Parathyroid adenoma (tissue), 2 donors: ENCODE results near the gene YEATS2.

Source experiments
- H2AFZ ChIP-seq: fragments of 300-600 bp; sonication (generic); one replicate; pipeline ENCODE4 v1.7.0; 2017; ENCODE audit warnings: antibody characterized with exemption, mild to moderate bottlenecking
- H3K27ac ChIP-seq: fragments of 300-600 bp; sonication (generic); one replicate; pipeline ENCODE4 v1.7.0; 2017
- H3K27me3 ChIP-seq: fragments of 300-600 bp; sonication (generic); one replicate; pipeline ENCODE4 v1.7.0; 2017; ENCODE audit warnings: low read length; ENCODE audit not compliant: control insufficient read depth, insufficient read depth
- H3K36me3 ChIP-seq: fragments of 300-600 bp; sonication (generic); one replicate; pipeline ENCODE4 v1.7.0; 2017; ENCODE audit warnings: low read length; ENCODE audit not compliant: control insufficient read depth, insufficient read depth
- H3K4me1 ChIP-seq: fragments of 300-600 bp; sonication (generic); one replicate; pipeline ENCODE4 v1.7.0; 2017; ENCODE audit warnings: control low read depth
- H3K4me2 ChIP-seq: fragments of 300-600 bp; sonication (generic); one replicate; pipeline ENCODE4 v1.7.0; 2017; ENCODE audit warnings: low read length
- H3K4me3 ChIP-seq: fragments of 300-600 bp; sonication (generic); one replicate; pipeline ENCODE4 v1.7.0; 2017; ENCODE audit warnings: low read depth, low read length
- H3K79me2 ChIP-seq: fragments of 300-600 bp; sonication (generic); one replicate; pipeline ENCODE4 v1.7.0; 2017; ENCODE audit warnings: control low read depth
- H3K9ac ChIP-seq: fragments of 300-600 bp; sonication (generic); one replicate; pipeline ENCODE4 v1.7.0; 2017; ENCODE audit warnings: mild to moderate bottlenecking
- H3K9me3 ChIP-seq: fragments of 300-600 bp; sonication (generic); one replicate; pipeline ENCODE4 v1.7.0; 2017; ENCODE audit warnings: low read length; ENCODE audit not compliant: control insufficient read depth
- TF ChIP-seq, protein P1 (sequence below): fragments of 300-600 bp; sonication (generic); IDR thresholded peaks from one replicate; pipeline ENCODE4 v1.7.0; 2017; ENCODE audit warnings: antibody characterized with exemption, mild to moderate bottlenecking
- donor health status: primary hyperparathyroidism.

Gene YEATS2

GRCh38 chr3:183815563-183815940 is 118.0 kb downstream of the YEATS2 start:
- H3K9me3 ChIP-seq: no peaks in the 10 kb centered on the region
- H3K4me2 ChIP-seq: no peak overlapping the region
- H2AFZ ChIP-seq: no peak overlapping the region
- no peak overlapping the region for H3K9ac ChIP-seq
- TF ChIP-seq, protein P1, sequence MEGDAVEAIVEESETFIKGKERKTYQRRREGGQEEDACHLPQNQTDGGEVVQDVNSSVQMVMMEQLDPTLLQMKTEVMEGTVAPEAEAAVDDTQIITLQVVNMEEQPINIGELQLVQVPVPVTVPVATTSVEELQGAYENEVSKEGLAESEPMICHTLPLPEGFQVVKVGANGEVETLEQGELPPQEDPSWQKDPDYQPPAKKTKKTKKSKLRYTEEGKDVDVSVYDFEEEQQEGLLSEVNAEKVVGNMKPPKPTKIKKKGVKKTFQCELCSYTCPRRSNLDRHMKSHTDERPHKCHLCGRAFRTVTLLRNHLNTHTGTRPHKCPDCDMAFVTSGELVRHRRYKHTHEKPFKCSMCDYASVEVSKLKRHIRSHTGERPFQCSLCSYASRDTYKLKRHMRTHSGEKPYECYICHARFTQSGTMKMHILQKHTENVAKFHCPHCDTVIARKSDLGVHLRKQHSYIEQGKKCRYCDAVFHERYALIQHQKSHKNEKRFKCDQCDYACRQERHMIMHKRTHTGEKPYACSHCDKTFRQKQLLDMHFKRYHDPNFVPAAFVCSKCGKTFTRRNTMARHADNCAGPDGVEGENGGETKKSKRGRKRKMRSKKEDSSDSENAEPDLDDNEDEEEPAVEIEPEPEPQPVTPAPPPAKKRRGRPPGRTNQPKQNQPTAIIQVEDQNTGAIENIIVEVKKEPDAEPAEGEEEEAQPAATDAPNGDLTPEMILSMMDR: no peak
- H3K79me2 ChIP-seq: no peaks in the 10 kb centered on the region
- H3K27ac ChIP-seq: no peak overlapping the region
- H3K27me3 ChIP-seq: no peaks in the 10 kb centered on the region
- H3K36me3 ChIP-seq: no peaks in the 10 kb centered on the region
- H3K4me3 ChIP-seq: no peak overlapping the region
- H3K4me1 ChIP-seq: no peaks in the 10 kb centered on the region

DNA sequence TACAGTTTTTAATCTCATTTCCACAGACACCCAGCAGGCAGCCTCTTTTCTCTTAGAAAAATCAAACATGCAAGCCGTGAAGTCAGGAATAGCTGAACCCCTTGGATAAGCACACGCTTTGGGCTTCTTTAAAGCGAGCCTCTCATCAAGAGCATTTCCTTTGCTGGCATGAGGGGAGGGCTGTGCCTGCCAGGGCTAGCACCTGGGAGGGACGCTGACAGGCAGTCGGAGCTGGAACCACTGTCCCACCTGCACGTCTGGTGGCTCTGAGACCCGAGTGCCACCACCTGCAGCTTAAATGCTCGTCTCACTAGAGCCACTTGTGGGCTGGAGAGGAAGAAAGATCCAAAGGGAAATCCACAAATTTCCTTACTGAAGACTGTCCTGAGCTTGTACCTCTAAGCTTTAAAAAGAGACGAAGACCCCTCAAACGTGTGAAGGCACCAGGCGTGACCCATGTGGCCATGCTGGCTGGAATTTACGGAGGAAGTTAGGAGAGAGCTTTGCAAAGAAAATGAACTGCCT is 118.4 kb downstream of the YEATS2 start:
- no peak overlapping the region for H3K9ac ChIP-seq
- no peaks in the 10 kb centered on the region for H3K27me3 ChIP-seq
- no peak overlapping the region for H3K4me3 ChIP-seq
- no peaks in the 10 kb centered on the region for H3K79me2 ChIP-seq
- H3K9me3 ChIP-seq: no peaks in the 10 kb centered on the region
- TF ChIP-seq, protein P1: no peak
- no peaks in the 10 kb centered on the region for H3K36me3 ChIP-seq
- no peak overlapping the region for H3K4me2 ChIP-seq
- no peaks in the 10 kb centered on the region for H3K4me1 ChIP-seq
- no peak overlapping the region for H2AFZ ChIP-seq
- no peak overlapping the region for H3K27ac ChIP-seq

DNA sequence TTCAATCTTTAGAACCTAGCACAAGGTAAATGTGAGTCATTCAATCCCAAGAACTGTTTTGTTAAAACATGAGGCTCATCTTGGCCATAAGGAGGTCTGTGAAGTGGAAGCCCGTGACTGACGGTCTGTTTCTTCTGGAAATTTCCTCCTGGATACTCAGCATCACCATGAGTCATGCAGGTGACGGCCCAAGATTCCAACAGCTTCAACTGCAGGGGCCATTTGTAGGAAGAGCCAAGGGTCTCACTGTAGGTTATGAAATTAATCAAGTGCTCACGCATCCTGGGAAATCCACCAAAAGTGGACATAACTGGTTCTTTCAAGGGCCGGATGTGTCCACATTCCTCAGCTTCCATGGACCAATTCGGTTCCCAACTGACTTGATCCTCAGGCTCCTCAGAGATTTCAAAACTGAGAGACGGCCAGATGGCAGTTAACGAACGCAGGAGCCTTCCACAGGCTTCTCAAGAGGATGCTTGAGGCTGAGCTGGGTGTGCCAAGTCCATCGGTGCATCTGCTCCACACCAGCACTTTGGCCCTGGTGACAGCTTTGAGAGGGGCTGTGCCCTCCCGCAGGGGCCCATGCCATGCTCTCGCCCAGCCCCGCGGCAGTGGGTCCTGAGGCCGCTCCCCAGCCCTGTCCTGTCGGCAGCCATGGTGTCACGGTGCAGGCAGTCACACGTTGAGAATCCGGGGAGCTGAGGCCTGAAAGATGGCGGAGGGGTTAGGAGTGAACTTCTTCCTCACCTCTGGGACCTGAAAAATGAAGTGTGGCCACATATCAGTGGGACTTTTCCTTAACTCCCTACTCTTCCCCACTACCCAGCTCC is 119.3 kb downstream of the YEATS2 start:
- H3K9me3 ChIP-seq: no peaks in the 10 kb centered on the region
- no peaks in the 10 kb centered on the region for H3K4me1 ChIP-seq
- H3K4me3 ChIP-seq: no peak overlapping the region
- H3K36me3 ChIP-seq: no peaks in the 10 kb centered on the region
- no peak overlapping the region for H3K4me2 ChIP-seq
- no peak overlapping the region for H3K27ac ChIP-seq
- no peak overlapping the region for H3K9ac ChIP-seq
- TF ChIP-seq, protein P1: no peak
- H3K27me3 ChIP-seq: no peaks in the 10 kb centered on the region
- no peak overlapping the region for H2AFZ ChIP-seq
- H3K79me2 ChIP-seq: no peaks in the 10 kb centered on the region

DNA sequence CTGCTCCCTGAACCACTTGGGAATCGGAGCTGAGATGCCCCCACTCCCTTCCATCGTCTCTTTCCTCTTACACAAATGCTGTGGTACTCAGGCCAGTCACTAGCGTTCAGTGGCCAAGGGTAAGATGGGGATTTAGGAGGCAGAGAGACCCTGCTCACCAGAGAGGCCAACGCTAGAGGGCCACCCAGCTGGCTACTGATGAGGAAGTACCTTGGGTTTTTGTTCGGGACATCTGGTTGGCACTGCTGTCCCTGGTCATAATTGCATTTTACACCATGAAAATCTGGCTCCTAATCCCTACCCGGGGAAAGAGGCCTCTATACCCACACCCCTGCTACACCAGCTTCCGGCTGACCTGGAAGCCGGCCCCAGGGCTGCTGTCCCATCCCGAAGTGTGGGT is 120.0 kb downstream of the YEATS2 start:
- H2AFZ ChIP-seq: no peak overlapping the region
- H3K9ac ChIP-seq: no peak overlapping the region
- H3K9me3 ChIP-seq: no peaks in the 10 kb centered on the region
- TF ChIP-seq, protein P1: no peak
- no peak overlapping the region for H3K4me3 ChIP-seq
- no peaks in the 10 kb centered on the region for H3K36me3 ChIP-seq
- H3K4me1 ChIP-seq: no peaks in the 10 kb centered on the region
- no peak overlapping the region for H3K4me2 ChIP-seq
- no peak overlapping the region for H3K27ac ChIP-seq
- no peaks in the 10 kb centered on the region for H3K27me3 ChIP-seq
- H3K79me2 ChIP-seq: no peaks in the 10 kb centered on the region
